ENCODE data around the gene TAMALIN. TPM values are rescaled to one million over a fixed set of nuclear protein-coding genes. Genes with fewer than 3 reads are reported as not detected.

The TAMALIN gene
- polyA plus RNA-seq, 3 donors: 0.63 to 118 (median 1.6) TPM

GRCh38 chr12:52022841-52023181 lies 16.1 kb downstream of the TAMALIN start:
- no peak overlapping the region for H3K27ac ChIP-seq (ENCODE audit: low read depth in 1 of 2, low read length in 2 of 2)
- Mint-ChIP-seq H3K36me3 (peaks cover 0 to 2% of the 10 kb centered on the region in 2 donors), H3K27ac (peak overlapping the region in 4 of 7 donors; percentile 18 to 94 (median 76)), H3K4me1 (peaks cover 53% of the 10 kb centered on the region), H3K9me3 (peaks cover 0 to 4% (median 0%) of the 10 kb centered on the region in 7 donors), H3K4me3 (peak overlapping the region; percentile 75 to 92), H3K27me3 (ENCODE audit: low read depth in 3 of 3) (peaks cover 7 to 31% (median 23%) of the 10 kb centered on the region in 3 donors)
- peak overlapping the region; percentile 21 to 71 (median 37) for H3K4me3 ChIP-seq (replicated peaks in 1 of 3; ENCODE audit: low read depth in 2 of 3, low read length in 3 of 3)
- no peak for DNase-seq
- H3K27me3 ChIP-seq (ENCODE audit: control insufficient read depth in 2 of 2, insufficient read depth in 2 of 2, low read length in 2 of 2): peaks cover 0 to 8% of the 10 kb centered on the region in 2 donors
- H2AFZ ChIP-seq (ENCODE audit: insufficient read depth, low read depth, low read length, poor library complexity, severe bottlenecking): peak overlapping the region; percentile 87
- peaks cover 39 to 55% of the 10 kb centered on the region in 2 donors for H3K4me1 ChIP-seq (ENCODE audit: control insufficient read depth in 1 of 2, insufficient read depth in 2 of 2, low read length in 2 of 2)
- H3K4me2 ChIP-seq (replicated peaks; ENCODE audit: extremely low read depth, low read length, poor library complexity, severe bottlenecking): peak overlapping the region; percentile 95
- intact Hi-C loops (cut with micrococcal nuclease): loop anchor here in 1 of 2 donors (2.0 to 5.0 kb wide), 2 partner anchors 34 to 601 kb away; partner anchors contain the start of gene SLC4A8
- H4K20me1 ChIP-seq (ENCODE audit: insufficient read depth, low read length): no peaks in the 10 kb centered on the region
- no peak for TF ChIP-seq CTCF (IDR thresholded peaks at IDR 0.05)
- no peaks in the 10 kb centered on the region for H3K36me3 ChIP-seq (replicated peaks in 1 of 2; ENCODE audit: control insufficient read depth in 1 of 2, insufficient read depth in 2 of 2, low read length in 2 of 2)
- 0% methylated on average over 12 of the region's 14 CpGs for WGBS (ENCODE audit: insufficient coverage)
- H3K79me2 ChIP-seq (ENCODE audit: insufficient read depth, low read length): no peaks in the 10 kb centered on the region
- peak overlapping the region; percentile 39 for H3K9ac ChIP-seq (ENCODE audit: insufficient read depth, low read length, poor library complexity, severe bottlenecking)
- no peaks in the 10 kb centered on the region for H3K9me3 ChIP-seq (replicated peaks in 1 of 2; ENCODE audit: control insufficient read depth in 1 of 2, insufficient read depth in 1 of 2, low read length in 2 of 2)

DNA sequence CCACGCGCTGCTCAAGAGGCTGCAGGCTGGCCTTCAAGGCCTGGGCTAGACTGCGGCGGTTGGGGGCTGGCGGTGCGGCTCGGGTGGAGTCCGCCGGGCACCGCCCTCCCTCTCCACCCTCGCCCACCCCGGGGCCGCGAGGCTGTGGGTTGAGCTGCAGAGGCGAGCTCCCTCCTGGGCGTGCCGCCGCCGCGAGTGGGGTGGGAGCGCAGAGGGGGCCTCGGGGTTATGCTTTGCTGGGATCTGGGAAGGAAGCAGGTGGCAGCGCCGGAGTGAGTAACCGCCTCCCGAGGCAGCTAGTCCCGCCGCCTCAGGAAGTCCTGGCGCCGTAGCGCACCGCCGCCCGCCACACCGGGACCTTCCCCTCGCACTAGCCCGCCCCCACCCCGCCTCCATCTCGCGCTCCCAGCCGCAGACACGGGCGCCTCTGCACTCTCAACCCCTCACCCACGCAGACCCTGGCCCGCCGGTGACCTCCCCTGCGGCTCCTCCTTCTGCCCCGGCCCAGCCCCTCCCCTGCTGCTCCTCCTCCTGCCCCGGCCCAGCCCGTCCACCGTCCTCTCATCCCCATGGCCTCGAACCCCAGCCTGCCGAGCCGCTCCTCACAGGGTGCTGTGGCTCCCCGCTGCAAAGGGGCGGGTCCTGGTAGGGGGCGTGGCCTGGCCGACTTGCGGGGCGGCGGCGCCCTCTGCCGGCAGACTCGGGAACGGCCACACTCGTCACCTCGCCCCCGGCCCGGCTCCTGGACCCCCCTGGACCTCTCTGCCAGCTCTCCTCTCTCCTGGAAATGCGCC lies 16.6 kb downstream of the TAMALIN start:
- H3K4me2 ChIP-seq (replicated peaks; ENCODE audit: extremely low read depth, low read length, poor library complexity, severe bottlenecking): peak overlapping the region; percentile 95
- intact Hi-C loops (cut with micrococcal nuclease): loop anchor here in 1 of 2 donors (2.0 to 5.0 kb wide), 2 partner anchors 35 to 601 kb away; partner anchors contain the start of gene SLC4A8
- peaks cover 0 to 8% of the 10 kb centered on the region in 2 donors for H3K27me3 ChIP-seq (ENCODE audit: control insufficient read depth in 2 of 2, insufficient read depth in 2 of 2, low read length in 2 of 2)
- H3K4me1 ChIP-seq (ENCODE audit: control insufficient read depth in 1 of 2, insufficient read depth in 2 of 2, low read length in 2 of 2): peaks cover 39 to 55% of the 10 kb centered on the region in 2 donors
- peak; percentile 71 to 82 (median 77) for DNase-seq
- peak overlapping the region; percentile 21 to 71 (median 37) for H3K4me3 ChIP-seq (replicated peaks in 1 of 3; ENCODE audit: low read depth in 2 of 3, low read length in 3 of 3)
- no peaks in the 10 kb centered on the region for H3K79me2 ChIP-seq (ENCODE audit: insufficient read depth, low read length)
- H3K9me3 ChIP-seq (replicated peaks in 1 of 2; ENCODE audit: control insufficient read depth in 1 of 2, insufficient read depth in 1 of 2, low read length in 2 of 2): no peaks in the 10 kb centered on the region
- H3K9ac ChIP-seq (ENCODE audit: insufficient read depth, low read length, poor library complexity, severe bottlenecking): peak overlapping the region; percentile 39
- Mint-ChIP-seq H3K4me3 (peak overlapping the region; percentile 75 to 92), H3K27me3 (ENCODE audit: low read depth in 3 of 3) (peaks cover 7 to 31% (median 25%) of the 10 kb centered on the region in 3 donors), H3K4me1 (peaks cover 53% of the 10 kb centered on the region), H3K36me3 (peaks cover 0 to 2% of the 10 kb centered on the region in 2 donors), H3K9me3 (peaks cover 0 to 4% (median 0%) of the 10 kb centered on the region in 7 donors), H3K27ac (peak overlapping the region; percentile 54 to 99 (median 94))
- peak; percentile 95 for TF ChIP-seq CTCF (IDR thresholded peaks at IDR 0.05)
- H4K20me1 ChIP-seq (ENCODE audit: insufficient read depth, low read length): no peaks in the 10 kb centered on the region
- peak overlapping the region; percentile 77 to 92 for H3K27ac ChIP-seq (ENCODE audit: low read depth in 1 of 2, low read length in 2 of 2)
- no peaks in the 10 kb centered on the region for H3K36me3 ChIP-seq (replicated peaks in 1 of 2; ENCODE audit: control insufficient read depth in 1 of 2, insufficient read depth in 2 of 2, low read length in 2 of 2)
- H2AFZ ChIP-seq (ENCODE audit: insufficient read depth, low read depth, low read length, poor library complexity, severe bottlenecking): peak overlapping the region; percentile 87
- under 1% methylated on average over 52 of the region's 70 CpGs for WGBS (ENCODE audit: insufficient coverage)
